ENCODE results near the gene PWWP2B. TPM values are rescaled to one million over a fixed set of nuclear protein-coding genes. Genes with fewer than 3 reads are reported as not detected.
A peak's percentile ranks its signal among the peaks of the same experiment; 100 is the strongest.

PWWP2B gene
- total and polyA plus RNA-seq, 2 of the 4 experiments (the other 2 are of a cell fraction), result 1.7 to 2.2 TPM

- Histone ChIP-seq H3K56ac (ENCODE audit: extremely low read depth, insufficient read depth, low read length) (no peak overlapping the region), H2BK20ac (ENCODE audit: low read depth, low read length) (no peak overlapping the region), H4K91ac (ENCODE audit: insufficient read depth, low read depth, low read length) (no peak overlapping the region), H3K27ac (ENCODE audit: insufficient read depth, low read length) (no peak overlapping the region), H4K20me1 (ENCODE audit: insufficient read depth, low read length) (no peaks in the 10 kb centered on the region), H3K27me3 (ENCODE audit: control insufficient read depth, insufficient read depth, low read length) (no peaks in the 10 kb centered on the region), H3K4me1 (ENCODE audit: control insufficient read depth, insufficient read depth, low read length) (no peaks in the 10 kb centered on the region), H3K23ac (ENCODE audit: low read depth, low read length) (no peak overlapping the region), H2BK120ac (ENCODE audit: low read depth, low read length) (no peak overlapping the region), H3K4me3 (ENCODE audit: insufficient read depth, low read depth, low read length) (no peak overlapping the region), H3K9me3 (ENCODE audit: control insufficient read depth, insufficient read depth, low read length) (no peaks in the 10 kb centered on the region), H3K79me1 (ENCODE audit: low read depth in 1 of 2, low read length in 2 of 2) (no peaks in the 10 kb centered on the region), H3K9ac (ENCODE audit: low read depth, low read length) (no peak overlapping the region), H2AK5ac (ENCODE audit: low read depth, low read length) (no peak overlapping the region), H3K4ac (ENCODE audit: low read depth, low read length) (no peak overlapping the region), H4K8ac (ENCODE audit: low read depth in 2 of 2, low read length in 2 of 2) (no peak overlapping the region), H2AFZ (replicated peaks; ENCODE audit: low read length, poor library complexity) (no peak overlapping the region), H2AK9ac (replicated peaks; ENCODE audit: low read depth, low read length, poor library complexity) (no peak overlapping the region), H4K5ac (ENCODE audit: low read depth, low read length) (no peak overlapping the region), H3K36me3 (ENCODE audit: control insufficient read depth, insufficient read depth, low read length) (peaks cover 4% of the 10 kb centered on the region; the same call in 1 of the 2 replicates), H3K18ac (ENCODE audit: low read depth, low read length) (no peak overlapping the region), H3K14ac (replicated peaks; ENCODE audit: low read depth, low read length) (no peak overlapping the region), H2BK5ac (ENCODE audit: low read depth, low read length, poor library complexity, severe bottlenecking) (no peak overlapping the region), H3K9me1 (ENCODE audit: insufficient read depth, low read length) (0 out of 2 replicates have a peak, but pooled peaks cover 3% of the 10 kb centered on the region), H3K4me2 (ENCODE audit: low read depth, low read length) (no peak overlapping the region), H2BK15ac (ENCODE audit: low read depth, low read length) (no peak overlapping the region)
- intact Hi-C loops (cut with micrococcal nuclease), result no loop called here
- dilution Hi-C loops (cut with HindIII; ENCODE audit: low sequenced_read_pairs, unreplicated experiment), result no loop called here
- DNase-seq, result no peak
- 68% methylated on average over 14 of the region's 22 CpGs; no CpG with 5 or more reads in 1 of the 2 experiments for WGBS, 2 experiments (ENCODE audit: extremely low coverage in 2 of 2, insufficient read length in 1 of 2)
- peak; percentile 46; the same call in 1 of the 2 replicates for ATAC-seq (ENCODE audit: low read depth)
- BruUV-seq (replicated peaks), result no TSS peak
- TF ChIP-seq, protein P1, sequence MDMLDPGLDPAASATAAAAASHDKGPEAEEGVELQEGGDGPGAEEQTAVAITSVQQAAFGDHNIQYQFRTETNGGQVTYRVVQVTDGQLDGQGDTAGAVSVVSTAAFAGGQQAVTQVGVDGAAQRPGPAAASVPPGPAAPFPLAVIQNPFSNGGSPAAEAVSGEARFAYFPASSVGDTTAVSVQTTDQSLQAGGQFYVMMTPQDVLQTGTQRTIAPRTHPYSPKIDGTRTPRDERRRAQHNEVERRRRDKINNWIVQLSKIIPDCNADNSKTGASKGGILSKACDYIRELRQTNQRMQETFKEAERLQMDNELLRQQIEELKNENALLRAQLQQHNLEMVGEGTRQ (IDR thresholded peaks at IDR 0.05; ENCODE audit: low read depth, low read length), result no peak
- TF ChIP-seq, protein P2, sequence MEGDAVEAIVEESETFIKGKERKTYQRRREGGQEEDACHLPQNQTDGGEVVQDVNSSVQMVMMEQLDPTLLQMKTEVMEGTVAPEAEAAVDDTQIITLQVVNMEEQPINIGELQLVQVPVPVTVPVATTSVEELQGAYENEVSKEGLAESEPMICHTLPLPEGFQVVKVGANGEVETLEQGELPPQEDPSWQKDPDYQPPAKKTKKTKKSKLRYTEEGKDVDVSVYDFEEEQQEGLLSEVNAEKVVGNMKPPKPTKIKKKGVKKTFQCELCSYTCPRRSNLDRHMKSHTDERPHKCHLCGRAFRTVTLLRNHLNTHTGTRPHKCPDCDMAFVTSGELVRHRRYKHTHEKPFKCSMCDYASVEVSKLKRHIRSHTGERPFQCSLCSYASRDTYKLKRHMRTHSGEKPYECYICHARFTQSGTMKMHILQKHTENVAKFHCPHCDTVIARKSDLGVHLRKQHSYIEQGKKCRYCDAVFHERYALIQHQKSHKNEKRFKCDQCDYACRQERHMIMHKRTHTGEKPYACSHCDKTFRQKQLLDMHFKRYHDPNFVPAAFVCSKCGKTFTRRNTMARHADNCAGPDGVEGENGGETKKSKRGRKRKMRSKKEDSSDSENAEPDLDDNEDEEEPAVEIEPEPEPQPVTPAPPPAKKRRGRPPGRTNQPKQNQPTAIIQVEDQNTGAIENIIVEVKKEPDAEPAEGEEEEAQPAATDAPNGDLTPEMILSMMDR (conservative IDR thresholded peaks at IDR 0.05; ENCODE audit: low read depth, low read length), result peak; percentile 33
- ChIA-PET POLR2A (ENCODE audit: unreplicated experiment) (no interaction called here), CTCF (interaction anchor here (0.6 to 1.0 kb wide), 3 partner anchors 8 to 383 kb away, joined by 3 to 4 read pairs (median 3); no protein-coding TSS in a partner anchor)
- in situ Hi-C loops (cut with MboI; ENCODE audit: low sequenced_read_pairs), result no loop called here
Observed at GRCh38 chr10:132360766-132361447, 36.1 kb upstream of the PWWP2B start.

Data from IMR-90 (cell line).